Measurements from ENCODE around the gene LEKR1.

DNA sequence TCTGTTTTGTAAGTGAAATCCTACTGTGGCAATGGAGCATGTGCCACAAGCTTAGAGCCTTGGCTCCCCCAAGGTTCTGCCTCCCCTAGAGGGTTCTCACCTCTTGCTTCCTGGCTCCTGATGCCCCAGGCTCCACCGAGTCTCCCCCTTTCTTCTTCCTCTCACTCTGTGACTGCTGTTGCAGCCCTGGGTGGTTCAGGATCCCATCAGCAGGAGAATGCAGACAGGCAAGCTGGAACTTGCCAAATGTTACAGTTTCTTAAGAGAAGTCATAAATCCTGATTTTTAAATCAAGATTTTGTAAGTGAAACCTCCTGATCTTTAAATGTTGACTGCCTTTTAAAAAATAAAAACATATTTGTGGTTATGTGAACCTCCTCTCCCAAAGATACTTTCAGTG is 199.9 kb downstream of the LEKR1 start:
- TF ChIP-seq POLR2AphosphoS5 (IDR thresholded peaks at IDR 0.05; ENCODE audit: low read depth, low read length): no peak
- no peak for TF ChIP-seq TAF1 (IDR thresholded peaks at IDR 0.05; ENCODE audit: borderline replicate concordance, insufficient read depth, low read length)
- TF ChIP-seq, protein P1, sequence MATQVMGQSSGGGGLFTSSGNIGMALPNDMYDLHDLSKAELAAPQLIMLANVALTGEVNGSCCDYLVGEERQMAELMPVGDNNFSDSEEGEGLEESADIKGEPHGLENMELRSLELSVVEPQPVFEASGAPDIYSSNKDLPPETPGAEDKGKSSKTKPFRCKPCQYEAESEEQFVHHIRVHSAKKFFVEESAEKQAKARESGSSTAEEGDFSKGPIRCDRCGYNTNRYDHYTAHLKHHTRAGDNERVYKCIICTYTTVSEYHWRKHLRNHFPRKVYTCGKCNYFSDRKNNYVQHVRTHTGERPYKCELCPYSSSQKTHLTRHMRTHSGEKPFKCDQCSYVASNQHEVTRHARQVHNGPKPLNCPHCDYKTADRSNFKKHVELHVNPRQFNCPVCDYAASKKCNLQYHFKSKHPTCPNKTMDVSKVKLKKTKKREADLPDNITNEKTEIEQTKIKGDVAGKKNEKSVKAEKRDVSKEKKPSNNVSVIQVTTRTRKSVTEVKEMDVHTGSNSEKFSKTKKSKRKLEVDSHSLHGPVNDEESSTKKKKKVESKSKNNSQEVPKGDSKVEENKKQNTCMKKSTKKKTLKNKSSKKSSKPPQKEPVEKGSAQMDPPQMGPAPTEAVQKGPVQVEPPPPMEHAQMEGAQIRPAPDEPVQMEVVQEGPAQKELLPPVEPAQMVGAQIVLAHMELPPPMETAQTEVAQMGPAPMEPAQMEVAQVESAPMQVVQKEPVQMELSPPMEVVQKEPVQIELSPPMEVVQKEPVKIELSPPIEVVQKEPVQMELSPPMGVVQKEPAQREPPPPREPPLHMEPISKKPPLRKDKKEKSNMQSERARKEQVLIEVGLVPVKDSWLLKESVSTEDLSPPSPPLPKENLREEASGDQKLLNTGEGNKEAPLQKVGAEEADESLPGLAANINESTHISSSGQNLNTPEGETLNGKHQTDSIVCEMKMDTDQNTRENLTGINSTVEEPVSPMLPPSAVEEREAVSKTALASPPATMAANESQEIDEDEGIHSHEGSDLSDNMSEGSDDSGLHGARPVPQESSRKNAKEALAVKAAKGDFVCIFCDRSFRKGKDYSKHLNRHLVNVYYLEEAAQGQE (IDR thresholded peaks at IDR 0.05; ENCODE audit: insufficient read depth in 1 of 2, low read depth in 2 of 2, low read length in 2 of 2): no peak

Measured in PFSK-1 (cell line).